Ectodermal cell (in vitro differentiated cells): ENCODE data around the gene PRLR.
"Not testable (repeated sequence)": the region's sequence is repeated elsewhere in the genome, so short reads cannot be mapped to it uniquely, and the experiment has no call there.

ENCODE experiments used
- H3K27ac ChIP-seq: 2 replicates; pipeline ENCODE4 v1.7.0; 2013; ENCODE audit warnings: mild to moderate bottlenecking, low read depth, low read length; ENCODE audit not compliant: insufficient read depth, poor library complexity, severe bottlenecking
- H3K27me3 ChIP-seq: 2 replicates; pipeline ENCODE4 v1.7.0; 2013; ENCODE audit warnings: mild to moderate bottlenecking, low read length; ENCODE audit not compliant: insufficient read depth, control insufficient read depth, poor library complexity, severe bottlenecking
- H3K36me3 ChIP-seq: one replicate; pipeline ENCODE4 v1.7.0; 2013; ENCODE audit warnings: low read length; ENCODE audit not compliant: control insufficient read depth, insufficient read depth
- H3K4me1 ChIP-seq: one replicate; pipeline ENCODE4 v1.7.0; 2013; ENCODE audit warnings: low read length; ENCODE audit not compliant: control insufficient read depth, insufficient read depth
- H3K4me3 ChIP-seq: 2 replicates; pipeline ENCODE4 v1.7.0; 2013; ENCODE audit warnings: low read depth, low read length, control low read depth; ENCODE audit not compliant: insufficient read depth
- H3K9me3 ChIP-seq: 2 replicates; pipeline ENCODE4 v1.7.0; 2013; ENCODE audit warnings: mild to moderate bottlenecking, low read length, moderate library complexity; ENCODE audit not compliant: control insufficient read depth
- WGBS, 2 experiments: methylation state at CpG; one replicate each; pipeline ENCODE4 v1.1.7; 2013; ENCODE audit warnings: missing lambda C conversion rate in 2 of 2; 5-methylcytosine and 5-hydroxymethylcytosine counted together

The PRLR gene

GRCh38 chr5:35247648-35248034 is 17.4 kb upstream of the PRLR start:
- H3K27me3 ChIP-seq: no peaks in the 10 kb centered on the region
- H3K36me3 ChIP-seq: no peaks in the 10 kb centered on the region
- no peak overlapping the region for H3K4me3 ChIP-seq
- no peaks in the 10 kb centered on the region for H3K9me3 ChIP-seq
- peak overlapping the region; percentile 9 for H3K27ac ChIP-seq
- WGBS, 2 experiments: 92 to 95% methylated on average over 6 of the region's 6 CpGs
- H3K4me1 ChIP-seq: peaks cover 19% of the 10 kb centered on the region

GRCh38 chr5:35246900-35247647 is 16.8 kb upstream of the PRLR start:
- H3K4me1 ChIP-seq: peaks cover 19% of the 10 kb centered on the region
- H3K36me3 ChIP-seq: no peaks in the 10 kb centered on the region
- 62 to 85% methylated on average over 5 to 6 of the region's 7 CpGs for WGBS, 2 experiments
- no peaks in the 10 kb centered on the region for H3K9me3 ChIP-seq
- H3K27ac ChIP-seq: peak overlapping the region; percentile 73
- no peak overlapping the region for H3K4me3 ChIP-seq
- no peaks in the 10 kb centered on the region for H3K27me3 ChIP-seq

GRCh38 chr5:35246411-35246810 is 16.1 kb upstream of the PRLR start:
- Histone ChIP-seq H3K9me3 (no peaks in the 10 kb centered on the region), H3K36me3 (no peaks in the 10 kb centered on the region), H3K4me1 (peaks cover 19% of the 10 kb centered on the region), H3K27ac (peak overlapping the region; percentile 73), H3K4me3 (no peak overlapping the region), H3K27me3 (no peaks in the 10 kb centered on the region)
- 44 to 47% methylated on average over 2 of the region's 2 CpGs for WGBS, 2 experiments

- not testable (repeated sequence) for H3K4me3 ChIP-seq, H3K9me3 ChIP-seq, H3K36me3 ChIP-seq, H3K27me3 ChIP-seq, H3K27ac ChIP-seq
- 85 to 88% methylated on average over 8 to 9 of the region's 10 CpGs for WGBS, 2 experiments
- peaks cover 19% of the 10 kb centered on the region for H3K4me1 ChIP-seq
Observed at GRCh38 chr5:35245371-35245770, 15.1 kb upstream of the PRLR start.

- H3K4me3 ChIP-seq: no peak overlapping the region
- H3K36me3 ChIP-seq: no peaks in the 10 kb centered on the region
- WGBS, 2 experiments: 100% methylated on average over 1 of the region's 1 CpG
- peaks cover 17% of the 10 kb centered on the region for H3K4me1 ChIP-seq
- no peaks in the 10 kb centered on the region for H3K27me3 ChIP-seq
- H3K27ac ChIP-seq: no peak overlapping the region
- H3K9me3 ChIP-seq: no peaks in the 10 kb centered on the region
Observed at GRCh38 chr5:35244171-35244570, 13.9 kb upstream of the PRLR start.

GRCh38 chr5:35242702-35243258 is 12.5 kb upstream of the PRLR start:
- no peak overlapping the region for H3K4me3 ChIP-seq
- no peaks in the 10 kb centered on the region for H3K27me3 ChIP-seq
- WGBS, 2 experiments: 91 to 92% methylated on average over 4 of the region's 4 CpGs
- H3K36me3 ChIP-seq: no peaks in the 10 kb centered on the region
- H3K4me1 ChIP-seq: peaks cover 14% of the 10 kb centered on the region
- H3K9me3 ChIP-seq: no peaks in the 10 kb centered on the region
- no peak overlapping the region for H3K27ac ChIP-seq

- no peak overlapping the region for H3K27ac ChIP-seq
- no peaks in the 10 kb centered on the region for H3K9me3 ChIP-seq
- H3K27me3 ChIP-seq: no peaks in the 10 kb centered on the region
- H3K36me3 ChIP-seq: no peaks in the 10 kb centered on the region
- no peak overlapping the region for H3K4me3 ChIP-seq
- peaks cover 2% of the 10 kb centered on the region for H3K4me1 ChIP-seq
- no CpG with 5 or more reads among the region's 1 CpG for WGBS, 2 experiments
Observed at GRCh38 chr5:35240892-35241291, 10.6 kb upstream of the PRLR start.

- H3K27ac ChIP-seq: no peak overlapping the region
- H3K4me1 ChIP-seq: no peaks in the 10 kb centered on the region
- no peak overlapping the region for H3K4me3 ChIP-seq
- no peaks in the 10 kb centered on the region for H3K36me3 ChIP-seq
- WGBS, 2 experiments: 96 to 97% methylated on average over 2 of the region's 2 CpGs
- H3K9me3 ChIP-seq: no peaks in the 10 kb centered on the region
- no peaks in the 10 kb centered on the region for H3K27me3 ChIP-seq
Observed at GRCh38 chr5:35239911-35240610, 9.8 kb upstream of the PRLR start.

- H3K9me3 ChIP-seq: no peaks in the 10 kb centered on the region
- H3K4me3 ChIP-seq: no peak overlapping the region
- no peaks in the 10 kb centered on the region for H3K27me3 ChIP-seq
- H3K4me1 ChIP-seq: no peaks in the 10 kb centered on the region
- H3K27ac ChIP-seq: no peak overlapping the region
- WGBS, 2 experiments: 93 to 96% methylated on average over 7 of the region's 7 CpGs
- H3K36me3 ChIP-seq: no peaks in the 10 kb centered on the region
Observed at GRCh38 chr5:35239476-35239875, 9.2 kb upstream of the PRLR start.

- Histone ChIP-seq H3K9me3 (no peaks in the 10 kb centered on the region), H3K27me3 (no peaks in the 10 kb centered on the region), H3K4me3 (no peak overlapping the region), H3K4me1 (no peaks in the 10 kb centered on the region), H3K36me3 (no peaks in the 10 kb centered on the region), H3K27ac (no peak overlapping the region)
- 94 to 96% methylated on average over 2 of the region's 2 CpGs for WGBS, 2 experiments
Observed at GRCh38 chr5:35237580-35238376, 7.5 kb upstream of the PRLR start.
